Ishikawa (cell line): ENCODE results near the gene CD5L.

Source experiments
- EP300 ChIP-seq: IDR thresholded peaks from 2 replicates; pipeline ENCODE4 v1.6.1; 2012; ENCODE audit warnings: borderline replicate concordance
- MAX ChIP-seq: IDR thresholded peaks from 2 replicates; pipeline ENCODE4 v1.6.1; 2012
- REST ChIP-seq: IDR thresholded peaks from 2 replicates; pipeline ENCODE4 v1.6.1; 2012; ENCODE audit warnings: low read depth, mild to moderate bottlenecking
- TAF1 ChIP-seq: IDR thresholded peaks from 2 replicates; pipeline ENCODE4 v1.6.1; 2012; ENCODE audit warnings: low read depth, mild to moderate bottlenecking
- TCF12 ChIP-seq: IDR thresholded peaks from 2 replicates; pipeline ENCODE4 v1.6.1; 2012; ENCODE audit warnings: low read depth
- YY1 ChIP-seq: IDR thresholded peaks from 2 replicates; pipeline ENCODE4 v1.6.1; 2012; ENCODE audit warnings: low read depth

GRCh38 chr1:157842939-157843338, 1.3 kb upstream of the CD5L start:
- TF ChIP-seq YY1 (no peak), REST (no peak), TCF12 (no peak), EP300 (no peak), TAF1 (no peak), MAX (no peak)
